ENCODE measurements around the gene IDUA.
"Not testable (repeated sequence)": the region's sequence is repeated elsewhere in the genome, so short reads cannot be mapped to it uniquely, and the experiment has no call there.

IDUA gene

GRCh38 chr4:986879-987623 lies at the start of gene IDUA:
IDUA (plus strand) TSS chr4:987044; CDS start chr4:987085, 41 bp downstream.
- DNase-seq = peak; percentile 54

- DNase-seq = not testable (repeated sequence)
These were observed 47.3 kb upstream of the IDUA start for GRCh38 chr4:939508-939907.

- no peak for DNase-seq
These were observed 41.4 kb upstream of the IDUA start for GRCh38 chr4:945274-946102.

GRCh38 chr4:946103-946450 lies 40.8 kb upstream of the IDUA start:
- DNase-seq = no peak

GRCh38 chr4:946517-947471 lies 40.0 kb upstream of the IDUA start:
- DNase-seq = no peak

- no peak for DNase-seq
These were observed 39.3 kb upstream of the IDUA start for GRCh38 chr4:947491-947971.

- no peak for DNase-seq
These were observed 38.5 kb upstream of the IDUA start for GRCh38 chr4:948101-948935.

- DNase-seq = no peak
These were observed 37.9 kb upstream of the IDUA start for GRCh38 chr4:948936-949300.

GRCh38 chr4:949656-950055 lies 37.2 kb upstream of the IDUA start:
- no peak for DNase-seq

- no peak for DNase-seq
These were observed 36.5 kb upstream of the IDUA start for GRCh38 chr4:950136-951020.

- no peak for DNase-seq
These were observed 35.7 kb upstream of the IDUA start for GRCh38 chr4:951186-951585.

GRCh38 chr4:951594-952468 lies 35.0 kb upstream of the IDUA start:
- DNase-seq = no peak

GRCh38 chr4:952881-953573 lies 33.8 kb upstream of the IDUA start:
- no peak for DNase-seq

GRCh38 chr4:953574-953915 lies 33.3 kb upstream of the IDUA start:
- DNase-seq = no peak

- DNase-seq = no peak
These were observed 32.4 kb upstream of the IDUA start for GRCh38 chr4:954211-955020.

GRCh38 chr4:955161-955921 lies 31.5 kb upstream of the IDUA start:
- DNase-seq = no peak

- DNase-seq = no peak
These were observed 30.9 kb upstream of the IDUA start for GRCh38 chr4:955931-956381.

Measured in MV-4-11 (cell line).